CD4-positive, alpha-beta T cell treated with Interleukin-15 for 4 hours (primary cell): Measurements from ENCODE around the gene LGI2.

Source experiments
- DNase-seq: peaks from one replicate; pipeline ENCODE4 v3.0.0-alpha.2; 2020; ENCODE audit warnings: low spot score

The LGI2 gene

DNA sequence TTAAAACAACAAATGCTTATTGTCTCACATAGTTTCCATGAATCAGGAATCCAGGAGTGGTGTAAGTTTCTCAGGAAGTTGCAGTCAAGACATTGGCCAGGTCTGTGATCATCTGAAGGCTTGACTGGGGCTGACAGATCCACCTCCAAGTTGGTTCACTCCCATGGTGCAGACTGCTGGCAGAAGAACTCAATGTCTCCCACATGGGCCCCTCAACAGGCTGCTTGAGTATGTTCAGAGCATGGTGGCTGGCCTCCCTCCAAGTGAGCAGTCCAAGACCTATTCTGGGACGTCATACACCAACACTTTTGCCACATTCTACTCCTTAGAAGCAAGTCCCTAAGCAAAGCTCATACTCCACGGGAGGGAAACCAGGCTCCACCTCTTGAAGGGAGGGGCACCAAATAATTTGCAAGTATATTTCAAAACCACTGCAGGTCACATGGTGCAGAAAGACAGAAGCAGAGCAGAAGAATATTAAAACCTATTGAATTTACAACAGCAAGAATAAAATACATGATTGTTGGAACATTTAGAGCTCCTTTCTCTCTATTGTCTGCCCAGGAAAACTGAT, 35.3 kb downstream of the LGI2 start:
- DNase-seq = no peak

DNA sequence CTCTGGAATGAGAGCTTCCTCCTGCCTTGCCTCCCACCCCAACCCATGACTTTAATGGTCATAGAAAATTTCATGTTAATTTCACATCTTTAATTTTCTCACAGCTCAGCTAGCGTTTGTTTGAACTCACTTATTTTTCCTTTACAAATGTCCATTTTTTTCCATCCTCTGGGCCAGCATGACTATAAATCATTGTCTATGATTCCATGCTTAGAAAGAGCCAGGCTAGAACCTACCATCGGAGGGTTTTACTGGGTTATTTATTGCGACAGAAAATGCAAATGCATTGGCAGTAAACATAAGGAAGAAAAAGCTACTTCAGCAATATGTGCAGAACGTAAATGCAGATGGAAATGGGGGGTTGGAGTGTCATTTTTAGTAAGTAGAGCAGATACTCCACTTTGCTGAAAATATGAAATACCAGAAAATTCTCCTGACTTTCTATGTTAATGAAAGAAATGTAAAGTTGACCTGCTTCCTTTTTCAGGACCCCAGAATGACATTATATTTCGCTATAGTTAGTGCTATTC, 37.1 kb downstream of the LGI2 start:
- DNase-seq = no peak

DNA sequence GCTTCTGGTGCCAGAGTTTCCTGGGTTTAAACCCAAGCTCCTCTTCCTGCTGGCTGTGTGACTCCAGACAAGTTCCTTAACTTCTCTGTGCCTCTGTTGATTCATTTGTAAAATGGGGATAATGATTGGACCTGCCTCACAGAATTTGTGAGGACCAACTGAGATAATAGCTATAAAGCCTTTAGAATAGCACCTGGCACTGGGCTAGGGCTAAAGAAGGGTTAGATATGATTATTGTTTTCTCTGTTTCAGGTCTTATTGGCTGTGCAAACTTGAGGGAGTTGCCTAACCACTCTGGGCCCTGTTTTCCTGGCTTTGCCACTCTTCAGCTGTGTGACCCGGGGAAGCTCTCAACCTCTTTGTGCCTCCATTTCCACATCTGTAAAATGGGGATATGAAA, 37.8 kb downstream of the LGI2 start:
- DNase-seq = no peak

- no peak for DNase-seq
Measured at GRCh38 chr4:24991015-24991414, 39.7 kb downstream of the LGI2 start.

DNA sequence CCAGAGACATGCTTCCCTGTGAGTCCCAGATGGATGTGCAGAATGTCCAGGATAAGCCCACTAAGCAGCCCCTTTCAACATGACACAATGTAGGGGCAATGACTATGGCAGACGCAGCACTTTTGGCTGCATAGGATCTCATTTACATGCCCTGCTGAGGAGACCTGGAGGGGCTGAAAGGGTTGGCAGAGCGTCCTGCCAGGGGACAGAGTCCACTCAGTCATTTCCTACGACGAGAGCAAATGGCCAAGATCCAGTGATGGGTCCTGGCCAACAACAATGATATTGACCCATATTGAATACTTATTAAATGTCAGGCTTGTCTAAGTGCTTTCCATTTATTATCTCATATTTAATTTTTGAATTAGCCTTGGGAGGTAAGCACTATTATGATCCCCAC, 41.4 kb downstream of the LGI2 start:
- DNase-seq = no peak

DNA sequence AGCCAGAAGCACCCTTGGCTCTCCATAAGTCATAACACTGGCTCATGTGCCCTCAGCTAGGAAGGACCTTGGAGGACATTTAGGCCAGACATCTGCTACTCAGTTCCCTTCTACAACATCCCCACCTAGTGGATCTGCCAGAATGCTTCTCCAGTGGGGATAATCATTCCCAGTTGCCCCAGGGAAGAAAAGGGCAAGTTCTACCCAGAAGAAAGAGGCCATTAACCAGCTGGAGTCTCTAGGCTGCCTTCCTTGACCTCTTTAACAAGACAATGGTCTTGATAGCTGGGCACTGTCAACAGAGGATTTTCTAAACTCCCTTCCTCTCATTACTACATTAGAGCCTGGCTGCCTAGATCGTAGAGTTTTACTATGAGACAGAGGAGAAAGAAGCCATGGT, 42.0 kb downstream of the LGI2 start:
- DNase-seq = no peak

- no peak for DNase-seq
Measured at GRCh38 chr4:24984602-24985532, 45.9 kb downstream of the LGI2 start.

DNA sequence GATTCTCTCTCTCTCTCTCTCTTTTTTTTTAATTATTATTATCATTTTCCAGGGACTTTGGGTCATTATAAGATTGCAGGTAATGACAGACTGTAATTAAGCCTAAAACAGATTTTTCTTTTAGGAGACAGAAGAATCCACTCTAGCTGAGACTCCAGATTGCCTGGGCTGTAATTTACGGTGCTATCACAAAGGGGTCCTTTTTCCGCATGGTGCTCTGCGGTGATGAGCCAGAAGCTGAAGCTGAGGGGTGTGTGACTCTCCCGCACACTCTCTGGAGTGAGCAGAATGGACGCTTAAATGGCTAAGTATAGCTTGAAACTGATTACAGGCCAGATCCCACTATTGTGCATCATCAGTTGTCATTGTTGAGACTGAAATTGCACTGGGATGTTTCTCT, 50.0 kb downstream of the LGI2 start:
- no peak for DNase-seq

GRCh38 chr4:24980064-24980690, 50.6 kb downstream of the LGI2 start:
- peak; percentile 52 for DNase-seq

DNA sequence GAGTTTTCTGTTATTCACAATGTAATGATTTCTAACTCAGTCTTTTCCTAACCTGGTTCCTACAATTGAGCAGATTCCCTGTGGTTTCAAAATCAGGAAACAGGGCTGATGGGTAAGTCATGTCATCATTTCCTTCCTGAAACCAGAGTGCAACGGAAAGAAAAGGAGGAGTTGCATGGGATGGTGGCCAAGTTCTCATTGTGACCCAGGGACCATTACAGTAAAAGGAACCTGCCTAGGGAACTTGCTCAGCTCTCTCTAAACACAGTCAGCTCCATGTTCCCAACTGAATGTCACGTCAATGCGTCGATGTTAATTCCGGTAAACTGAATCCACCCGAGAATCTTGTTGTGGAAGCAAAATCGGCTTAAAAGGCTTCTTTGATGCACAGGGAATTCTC, 51.2 kb downstream of the LGI2 start:
- DNase-seq = no peak

DNA sequence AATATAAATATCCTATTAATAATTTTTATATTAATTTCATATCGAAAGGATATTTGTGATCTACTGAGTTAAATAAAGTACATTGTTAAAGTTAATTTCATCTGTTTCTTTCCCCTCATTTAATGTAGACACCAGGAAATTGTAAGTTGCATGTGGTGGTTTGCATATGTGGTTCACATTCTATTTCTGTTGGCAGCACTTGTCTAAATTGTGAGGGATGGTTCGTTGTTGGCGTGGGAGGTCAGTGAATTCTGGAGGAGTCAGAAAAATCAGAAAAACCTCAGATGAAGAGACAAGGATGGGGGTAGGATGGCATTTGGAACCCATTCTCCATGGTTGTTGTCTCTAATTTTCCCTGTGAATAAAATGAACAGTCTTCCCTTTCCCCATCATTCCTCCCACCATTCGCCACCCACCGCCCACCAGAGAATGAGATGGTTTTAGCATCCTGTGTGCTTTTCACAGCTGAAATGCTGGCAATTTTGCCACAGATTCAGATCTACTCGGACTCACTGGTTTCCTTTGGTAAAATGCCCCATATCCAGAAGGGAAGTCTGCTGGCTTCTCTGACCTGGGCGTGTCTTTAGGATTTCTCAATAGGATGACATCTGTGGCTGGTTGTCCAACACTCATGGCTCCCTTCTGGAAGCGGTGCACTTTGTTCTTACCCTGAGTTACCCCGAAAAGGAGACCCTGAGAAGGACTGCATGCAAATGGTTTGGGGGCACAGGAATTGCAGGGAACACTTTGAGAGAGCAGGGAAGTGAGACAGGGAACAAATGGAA, 52.3 kb downstream of the LGI2 start:
- no peak for DNase-seq

DNA sequence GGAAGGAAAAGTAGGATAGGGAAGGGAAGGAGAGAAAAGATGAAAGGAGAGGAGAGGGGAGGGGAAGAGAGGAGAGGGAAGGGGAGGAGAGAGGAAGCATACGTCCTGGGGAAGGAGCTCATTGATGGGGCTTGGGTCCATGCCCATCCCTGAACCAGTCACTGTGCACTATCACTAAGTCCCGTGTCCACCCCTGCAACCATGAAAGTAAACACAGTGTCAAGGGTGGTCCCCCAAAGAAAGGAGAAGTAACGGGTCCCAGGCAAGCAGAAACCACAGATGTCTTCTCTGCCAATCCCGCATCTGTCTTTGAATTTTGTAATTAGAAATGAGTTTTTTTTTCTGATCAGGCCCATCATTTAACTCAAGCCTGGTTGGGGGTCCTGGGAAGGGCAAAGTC, 55.2 kb downstream of the LGI2 start:
- no peak for DNase-seq

DNA sequence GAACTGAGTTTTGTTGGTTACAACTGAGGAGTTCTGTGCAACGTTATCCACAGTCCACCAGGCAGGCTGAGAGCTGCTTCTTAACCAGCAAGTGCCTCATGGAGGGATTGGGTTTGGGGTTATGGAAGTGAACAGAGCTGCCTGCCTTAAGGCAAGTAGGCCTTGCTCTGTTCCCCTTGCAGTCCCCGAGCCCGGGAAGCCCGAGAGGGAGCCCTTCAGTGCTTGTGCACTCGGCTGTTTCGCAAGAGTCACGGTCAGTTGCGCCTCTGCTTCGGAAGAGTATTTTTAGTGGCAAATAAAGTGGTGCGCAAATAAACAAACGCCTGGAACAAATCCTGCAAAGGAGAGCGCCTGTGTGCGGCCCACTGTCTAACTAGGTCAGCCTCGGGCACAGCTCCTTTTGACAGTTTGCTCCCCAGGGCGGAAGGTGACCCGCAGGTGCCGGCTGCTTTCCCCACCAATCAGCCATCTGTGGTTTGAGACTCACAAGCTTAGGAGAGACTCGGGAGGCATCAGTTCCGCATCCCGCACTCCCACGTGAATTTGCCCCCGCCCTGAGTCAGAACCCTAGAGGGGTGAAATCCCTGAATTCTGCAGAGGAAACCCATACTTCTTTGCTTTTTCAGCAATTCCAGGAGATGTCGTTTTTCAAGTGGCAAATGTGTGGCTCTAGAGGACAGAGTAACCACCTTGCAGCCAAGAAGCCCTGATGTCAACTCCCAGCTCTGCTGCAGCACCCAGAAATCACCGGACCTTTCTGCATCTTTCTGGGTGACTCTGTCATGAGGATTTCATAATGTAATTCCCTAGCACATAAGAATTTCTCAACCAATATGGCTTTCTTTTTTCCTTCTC, 56.8 kb downstream of the LGI2 start:
- DNase-seq = no peak

- DNase-seq = no peak
Measured at GRCh38 chr4:24973404-24973746, 57.4 kb downstream of the LGI2 start.

DNA sequence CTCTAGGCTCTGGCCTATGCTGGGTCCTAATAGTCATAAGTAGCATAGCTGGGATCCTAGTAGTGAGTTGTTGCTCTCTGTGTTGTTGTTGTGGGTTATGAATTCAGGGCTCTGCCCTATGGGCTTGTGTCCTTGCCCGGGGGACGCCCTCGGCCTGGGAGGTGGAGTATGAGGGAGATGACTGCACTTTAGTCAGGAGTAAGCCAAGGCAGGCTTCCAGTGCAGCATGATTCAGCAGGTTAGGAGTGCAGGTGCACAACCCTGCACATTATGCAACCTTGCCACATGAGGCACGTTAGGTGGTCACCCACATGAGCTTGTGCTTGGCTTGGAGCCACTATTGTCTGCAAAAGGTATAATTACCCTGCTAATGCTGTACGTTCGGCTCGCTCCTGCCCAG, 59.6 kb downstream of the LGI2 start:
- no peak for DNase-seq

DNA sequence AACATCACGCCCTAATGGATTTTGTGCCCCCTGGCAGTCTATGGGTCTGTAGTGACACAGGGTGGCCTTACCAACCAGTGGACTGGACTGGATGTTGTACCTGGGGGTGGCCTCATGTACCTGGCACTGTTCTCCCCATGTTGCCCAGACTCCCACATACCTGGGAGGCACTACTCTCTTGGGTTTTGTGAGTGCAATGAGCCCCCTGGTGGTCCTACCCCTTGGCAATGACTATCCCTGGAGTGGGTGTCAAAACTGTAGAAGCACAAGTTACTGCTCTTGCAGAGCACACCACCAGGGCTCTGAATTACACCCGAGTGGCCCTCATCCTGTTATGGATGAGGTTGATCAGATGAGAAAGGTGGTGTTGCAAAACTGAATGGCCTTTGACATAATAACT, 60.1 kb downstream of the LGI2 start:
- DNase-seq = no peak

DNA sequence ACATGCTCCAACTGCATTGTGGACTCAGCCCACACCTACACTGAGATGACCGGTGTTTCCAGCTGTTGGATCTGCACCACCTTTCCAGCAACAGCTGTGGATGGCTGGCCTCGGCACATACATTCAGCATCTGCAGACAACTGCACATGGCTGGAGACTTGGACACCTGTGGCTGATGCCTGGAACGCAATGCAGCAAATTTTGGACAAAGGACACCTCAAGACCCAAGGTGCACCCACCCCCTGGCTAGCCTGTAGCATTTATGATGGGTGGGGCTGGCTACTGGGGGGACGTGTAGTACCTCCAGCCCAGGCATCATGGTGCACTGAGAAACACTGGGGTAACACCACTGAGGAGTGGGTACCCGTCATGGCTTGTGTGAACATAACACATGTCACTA, 60.6 kb downstream of the LGI2 start:
- DNase-seq = no peak

- no peak for DNase-seq
Measured at GRCh38 chr4:24969486-24969885, 61.3 kb downstream of the LGI2 start.

DNA sequence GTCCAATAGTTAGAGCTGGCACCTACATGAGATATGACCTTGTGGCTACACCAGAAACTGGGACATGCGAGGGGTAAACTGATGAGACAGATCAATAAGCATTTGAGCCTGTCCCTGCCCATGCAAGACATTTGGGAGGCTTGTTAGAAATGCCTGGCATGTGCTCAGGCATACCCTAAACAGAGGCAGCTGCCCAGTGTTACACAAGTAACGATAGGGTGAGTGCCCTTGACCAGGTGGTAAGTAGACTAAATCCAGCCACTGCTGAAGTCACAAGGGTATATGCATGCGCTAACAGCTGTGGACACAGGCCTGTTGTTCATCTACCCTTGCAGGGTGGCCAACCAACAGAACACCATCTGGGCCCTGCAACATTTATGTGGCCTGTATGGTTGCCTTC, 61.8 kb downstream of the LGI2 start:
- no peak for DNase-seq

DNA sequence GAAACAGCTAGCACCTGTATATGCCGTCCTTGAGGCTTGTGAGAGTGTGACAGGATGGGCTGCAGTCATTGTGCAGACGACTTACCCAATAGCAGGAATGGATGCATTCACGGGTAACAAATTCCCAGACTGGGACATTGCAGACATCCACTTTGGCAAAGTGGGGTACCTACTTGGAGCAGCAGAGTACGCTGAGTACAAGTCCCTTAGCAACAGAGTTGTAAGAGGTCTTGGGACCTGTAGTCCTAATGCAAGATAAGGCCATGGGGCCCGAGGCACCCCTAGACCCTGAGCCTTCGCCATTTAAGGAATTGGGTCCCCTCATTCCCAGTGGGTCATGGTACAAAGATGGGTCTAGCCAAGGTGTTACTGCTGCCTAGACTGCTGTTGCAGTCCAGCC, 62.5 kb downstream of the LGI2 start:
- DNase-seq = no peak

DNA sequence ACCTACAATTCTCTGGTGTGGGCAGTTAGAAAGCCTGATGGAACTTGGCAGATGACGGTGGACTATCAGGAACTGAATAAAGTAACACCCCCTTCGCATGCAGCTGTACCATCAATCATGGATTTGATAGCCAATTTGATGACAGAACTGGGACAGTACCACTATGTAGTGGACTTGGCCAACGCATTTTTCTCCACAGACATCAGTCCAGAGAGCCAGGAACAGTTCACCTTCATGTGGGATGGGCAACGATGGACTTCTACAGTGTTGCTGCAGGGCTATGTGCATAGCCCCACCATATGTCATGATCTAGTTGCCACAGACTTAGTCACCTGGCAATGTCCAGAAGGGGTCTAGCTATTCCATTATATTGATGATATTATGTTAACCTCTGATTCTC, 63.4 kb downstream of the LGI2 start:
- DNase-seq = no peak
